B cell (primary cell): Measurements from ENCODE around the gene EPB41L5. TPM values are rescaled to one million over a fixed set of nuclear protein-coding genes. Genes with fewer than 3 reads are reported as not detected.

Source experiments
- ATAC-seq: fragments of 200-7000 bp; cut with Tn5 transposase; one replicate; pipeline ENCODE4 v1.10.0; 2021; ENCODE audit warnings: low read depth, mild to moderate bottlenecking, moderate number of reproducible peaks, moderate library complexity
- CTCF ChIA-PET: fragments of 350-600 bp; sonication (Branson Sonifier 250); formaldehyde crosslinking; loops from one replicate; lab custom pipeline; 2021; ENCODE audit warnings: antibody characterized with exemption, inconsistent platforms; lab: Charles Lee
- POLR2A ChIA-PET: fragments of 350-600 bp; sonication (Branson Sonifier 250); formaldehyde crosslinking; loops from one replicate; lab custom pipeline; 2021; ENCODE audit warnings: antibody characterized with exemption; lab: Charles Lee
- DNase-seq: peaks from one replicate; pipeline ENCODE4 v3.0.0; 2013
- H2AFZ ChIP-seq: 2 replicates; pipeline ENCODE4 v1.6.1; 2012; ENCODE audit warnings: mild to moderate bottlenecking, low read depth, low read length; ENCODE audit not compliant: insufficient read depth, poor library complexity, severe bottlenecking
- H3K27ac ChIP-seq, 2 donors: 1 replicate in 1 of 2; 2 replicates in 1 of 2; pipeline ENCODE4 v1.5.1; 2012 to 2013; ENCODE audit warnings: low read length in 2 of 2, mild to moderate bottlenecking in 2 of 2, moderate library complexity in 1 of 2
- H3K27me3 ChIP-seq, 4 experiments: fragments of 200-600 bp in 1 of 4; sonication (generic) in 1 of 4; replicated peaks in 1 of 4; 1 replicate in 2 of 4; 2 replicates in 2 of 4; pipeline versions ENCODE4 v1.6.1 to v1.7.0; 2013 to 2016; ENCODE audit warnings: low read length in 3 of 4, mild to moderate bottlenecking in 2 of 4, mixed read lengths in 1 of 4, moderate library complexity in 1 of 4; ENCODE audit not compliant: insufficient read depth in 4 of 4, control insufficient read depth in 3 of 4; ENCODE audit errors: control extremely low read depth in 1 of 4
- H3K36me3 ChIP-seq, 2 experiments: replicated peaks in 1 of 2; 1 replicate in 1 of 2; 2 replicates in 1 of 2; pipeline versions ENCODE4 v1.6.1 to v1.7.1; 2013; ENCODE audit warnings: low read length in 1 of 2; ENCODE audit not compliant: insufficient read depth in 2 of 2, control insufficient read depth in 1 of 2; ENCODE audit errors: control extremely low read depth in 1 of 2, extremely low read depth in 1 of 2
- H3K4me1 ChIP-seq, 2 donors: fragments of 200-600 bp in 1 of 2; sonication (generic) in 1 of 2; 1 replicate in 1 of 2; 2 replicates in 1 of 2; pipeline versions ENCODE4 v1.5.1 to v1.6.1; 2013 to 2017; ENCODE audit warnings: low read length in 2 of 2; ENCODE audit not compliant: control insufficient read depth in 2 of 2, insufficient read depth in 2 of 2
- H3K4me2 ChIP-seq: replicated peaks from 2 replicates; pipeline ENCODE3; 2012; ENCODE audit warnings: mild to moderate bottlenecking, low read depth, low read length; ENCODE audit not compliant: poor library complexity, severe bottlenecking
- H3K4me3 ChIP-seq, 5 experiments: fragments of 200-600 bp in 1 of 5; sonication (generic) in 1 of 5; 1 replicate in 3 of 5; 2 replicates in 2 of 5; pipeline versions ENCODE4 v1.5.1 to v1.7.0; 2011 to 2016; ENCODE audit warnings: low read length in 4 of 5, mild to moderate bottlenecking in 4 of 5, low read depth in 2 of 5, control low read depth in 1 of 5, moderate library complexity in 1 of 5; ENCODE audit not compliant: insufficient read depth in 1 of 5; ENCODE audit errors: control extremely low read depth in 1 of 5, extremely low read depth in 1 of 5
- H3K79me2 ChIP-seq: fragments of 200-600 bp; sonication (generic); one replicate; pipeline ENCODE4 v1.6.0; 2016; ENCODE audit warnings: low read length; ENCODE audit not compliant: control insufficient read depth, insufficient read depth
- H3K9ac ChIP-seq: fragments of 200-600 bp; sonication (generic); 2 replicates; pipeline ENCODE4 v1.6.1; 2017; ENCODE audit warnings: mild to moderate bottlenecking, low read length, moderate library complexity
- H3K9me3 ChIP-seq, 3 donors: one replicate each; pipeline versions ENCODE4 v1.6.1 to v1.7.1; 2013; ENCODE audit warnings: low read length in 2 of 3; ENCODE audit not compliant: control insufficient read depth in 2 of 3, insufficient read depth in 1 of 3; ENCODE audit errors: control extremely low read depth in 1 of 3
- H4K20me1 ChIP-seq: 2 replicates; pipeline ENCODE4 v1.6.0; 2012; ENCODE audit warnings: mild to moderate bottlenecking, low read length; ENCODE audit not compliant: insufficient read depth, control insufficient read depth, poor library complexity, severe bottlenecking
- H3K27ac Mint-ChIP-seq: one replicate; pipeline ENCODE4 v1.8.0; 2021; ENCODE audit warnings: mixed read lengths
- H3K27me3 Mint-ChIP-seq: one replicate; pipeline ENCODE4 v1.8.0; 2021; ENCODE audit warnings: mixed read lengths
- H3K4me1 Mint-ChIP-seq: one replicate; pipeline ENCODE4 v1.8.0; 2021; ENCODE audit warnings: mixed read lengths
- H3K4me3 Mint-ChIP-seq: one replicate; pipeline ENCODE4 v1.8.0; 2021; ENCODE audit warnings: mixed read lengths
- H3K9me3 Mint-ChIP-seq: one replicate; pipeline ENCODE4 v1.8.0; 2022; ENCODE audit warnings: mixed read lengths; ENCODE audit not compliant: insufficient read depth
- EZH2 ChIP-seq: IDR thresholded peaks from 2 replicates; pipeline ENCODE4 v1.6.1; 2012; ENCODE audit warnings: borderline replicate concordance, low read depth, mild to moderate bottlenecking, moderate library complexity, low read length; ENCODE audit not compliant: insufficient read depth, poor library complexity, severe bottlenecking
- WGBS: methylation state at CpG from one replicate; pipeline ENCODE4 v1.1.5; 2013; ENCODE audit warnings: missing lambda C conversion rate; ENCODE audit not compliant: insufficient coverage; 5-methylcytosine and 5-hydroxymethylcytosine counted together
- intact Hi-C: fragments of 100-400 bp; cut with micrococcal nuclease; formaldehyde crosslinking; loops from one replicate; pipeline ENCODE4 v1.10.0; 2022
- polyA plus RNA-seq: library from polyadenylated mRNA; depleted of rRNA; stranded (reverse); fragments of >200 nt; gene quantifications from 2 replicates; pipeline ENCODE4 v1.2.3, GENCODE V29; 2012
- total RNA-seq, 2 donors: library from RNA; stranded (reverse); fragments of 120-200 nt in 1 of 2; gene quantifications; 1 replicate in 1 of 2; 2 replicates in 1 of 2; pipeline versions ENCODE4 v1.2.3 to v1.2.4, GENCODE V29; 2013 to 2022
- TF ChIP-seq, protein P1 (sequence below): fragments of 200-600 bp; IDR thresholded peaks from one replicate; pipeline ENCODE4 v1.8.0; 2022; ENCODE audit warnings: antibody characterized with exemption, mild to moderate bottlenecking

Gene EPB41L5
- total and polyA plus RNA-seq, 2 donors (not counting 1 experiment from before 2014, with no cell fraction given): 3.9 to 14.0 TPM

DNA sequence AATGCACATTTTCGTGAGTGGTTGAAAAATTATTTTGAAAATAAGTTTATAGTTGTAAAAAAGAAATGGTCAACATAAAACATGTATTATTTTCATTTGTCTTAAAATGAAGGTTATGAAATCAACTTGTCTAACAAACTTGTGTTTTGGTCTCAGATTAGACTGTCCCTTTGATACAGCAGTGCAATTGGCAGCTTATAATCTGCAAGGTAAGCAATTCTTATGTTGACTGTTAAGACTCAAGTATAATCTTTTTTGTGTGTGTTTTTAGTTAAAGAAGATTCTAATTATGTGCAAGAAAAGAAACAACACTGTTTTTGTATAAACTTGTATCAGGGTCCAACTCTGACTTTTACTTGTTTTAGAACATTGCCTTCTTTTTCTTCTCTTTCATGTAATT lies 62.7 kb downstream of the EPB41L5 start:
- Mint-ChIP-seq H3K9me3 (peaks cover 4% of the 10 kb centered on the region), H3K4me3 (no peak overlapping the region), H3K4me1 (no peaks in the 10 kb centered on the region), H3K27me3 (no peaks in the 10 kb centered on the region), H3K27ac (no peak overlapping the region)
- Histone ChIP-seq H3K4me2 (no peak overlapping the region), H3K27me3 (no peaks in the 10 kb centered on the region), H3K27ac (no peak overlapping the region), H3K79me2 (no peaks in the 10 kb centered on the region), H3K4me3 (no peak overlapping the region), H3K9me3 (no peaks in the 10 kb centered on the region), H3K4me1 (no peaks in the 10 kb centered on the region), H4K20me1 (no peaks in the 10 kb centered on the region), H3K9ac (no peak overlapping the region), H2AFZ (no peak overlapping the region), H3K36me3 (no peaks in the 10 kb centered on the region)
- ChIA-PET CTCF (no interaction called here), POLR2A (no interaction called here)
- no peak for ATAC-seq
- WGBS: no CpG with 5 or more reads among the region's 1 CpG
- intact Hi-C loops: no loop called here
- TF ChIP-seq, protein P1, sequence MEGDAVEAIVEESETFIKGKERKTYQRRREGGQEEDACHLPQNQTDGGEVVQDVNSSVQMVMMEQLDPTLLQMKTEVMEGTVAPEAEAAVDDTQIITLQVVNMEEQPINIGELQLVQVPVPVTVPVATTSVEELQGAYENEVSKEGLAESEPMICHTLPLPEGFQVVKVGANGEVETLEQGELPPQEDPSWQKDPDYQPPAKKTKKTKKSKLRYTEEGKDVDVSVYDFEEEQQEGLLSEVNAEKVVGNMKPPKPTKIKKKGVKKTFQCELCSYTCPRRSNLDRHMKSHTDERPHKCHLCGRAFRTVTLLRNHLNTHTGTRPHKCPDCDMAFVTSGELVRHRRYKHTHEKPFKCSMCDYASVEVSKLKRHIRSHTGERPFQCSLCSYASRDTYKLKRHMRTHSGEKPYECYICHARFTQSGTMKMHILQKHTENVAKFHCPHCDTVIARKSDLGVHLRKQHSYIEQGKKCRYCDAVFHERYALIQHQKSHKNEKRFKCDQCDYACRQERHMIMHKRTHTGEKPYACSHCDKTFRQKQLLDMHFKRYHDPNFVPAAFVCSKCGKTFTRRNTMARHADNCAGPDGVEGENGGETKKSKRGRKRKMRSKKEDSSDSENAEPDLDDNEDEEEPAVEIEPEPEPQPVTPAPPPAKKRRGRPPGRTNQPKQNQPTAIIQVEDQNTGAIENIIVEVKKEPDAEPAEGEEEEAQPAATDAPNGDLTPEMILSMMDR: no peak
- no peak for TF ChIP-seq EZH2
- DNase-seq: no peak

DNA sequence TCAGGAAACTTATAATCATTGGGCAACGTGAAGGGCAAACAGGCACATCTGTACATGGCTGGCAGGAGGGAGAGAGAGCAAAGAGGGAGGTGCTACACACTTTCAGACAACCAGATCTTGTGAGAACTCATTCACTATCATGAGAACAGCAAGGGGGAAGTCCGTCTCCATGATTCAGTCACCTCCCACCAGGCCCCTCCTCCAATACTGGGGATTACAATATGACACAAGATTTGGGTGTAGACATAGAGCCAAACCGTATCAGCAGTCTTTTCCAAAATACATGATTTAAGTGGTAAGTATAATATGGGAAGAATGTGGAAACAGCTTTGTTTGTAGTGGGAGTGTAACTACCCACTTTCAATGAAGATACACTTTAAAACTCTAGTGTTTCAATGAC lies 65.0 kb downstream of the EPB41L5 start:
- no peaks in the 10 kb centered on the region for H3K4me1 Mint-ChIP-seq
- H3K9me3 Mint-ChIP-seq: no peaks in the 10 kb centered on the region
- intact Hi-C loops: no loop called here
- WGBS: no CpG with 5 or more reads among the region's 3 CpGs
- no peaks in the 10 kb centered on the region for H4K20me1 ChIP-seq
- H3K9ac ChIP-seq: no peak overlapping the region
- no peaks in the 10 kb centered on the region for H3K9me3 ChIP-seq
- H2AFZ ChIP-seq: no peak overlapping the region
- H3K4me1 ChIP-seq: no peaks in the 10 kb centered on the region
- no peak overlapping the region for H3K4me2 ChIP-seq
- H3K27ac Mint-ChIP-seq: no peak overlapping the region
- H3K79me2 ChIP-seq: no peaks in the 10 kb centered on the region
- POLR2A ChIA-PET: no interaction called here
- ATAC-seq (no peak), DNase-seq (no peak)
- TF ChIP-seq, protein P1: no peak
- no peak for TF ChIP-seq EZH2
- H3K36me3 ChIP-seq: no peaks in the 10 kb centered on the region
- no peak overlapping the region for H3K4me3 Mint-ChIP-seq
- CTCF ChIA-PET: no interaction called here
- no peak overlapping the region for H3K27ac ChIP-seq
- H3K27me3 Mint-ChIP-seq: no peaks in the 10 kb centered on the region
- H3K4me3 ChIP-seq: no peak overlapping the region
- H3K27me3 ChIP-seq: no peaks in the 10 kb centered on the region
